Renal pelvis (tissue), 12 donors: ENCODE data around the gene BCAS2. TPM values are rescaled to one million over a fixed set of nuclear protein-coding genes. Genes with fewer than 3 reads are reported as not detected.

Experiments used
- DNase-seq: peaks from one replicate; pipeline ENCODE4 v3.0.0-alpha.2; 2013
- long read RNA-seq, 16 experiments: transcript quantifications; one replicate each; lab custom pipeline, GENCODE V29; 2026
- polyA plus RNA-seq, 3 donors: library from polyadenylated mRNA; unstranded; fragments of 120-200 nt; gene quantifications; one replicate each; pipeline ENCODE4 v1.2.1, GENCODE V29; 2013; ENCODE audit not compliant: insufficient read length in 3 of 3

BCAS2 gene
- 10 to 100 TPM; 50.6 to 58.7 (median 53.7) TPM for polyA plus RNA-seq
- long read RNA-seq, donor 1, transcript BCAS2-201 (7 exons, 1,299 nt) = major isoform, 28 of 29 reads
- long read RNA-seq, donor 1, partial matches to known transcripts = 0 of 29 reads
- long read RNA-seq, donor 1, other reads (novel, unspliced or antisense) = 0 of 29 reads
- long read RNA-seq, donor 2, transcript BCAS2-201 (7 exons, 1,299 nt) = major isoform, 47 of 48 reads
- long read RNA-seq, donor 2, partial matches to known transcripts = 0 of 48 reads
- long read RNA-seq, donor 2, other reads (novel, unspliced or antisense) = 0 of 48 reads
- long read RNA-seq, donor 3, transcript BCAS2-201 (7 exons, 1,299 nt) = major isoform, 30 of 31 reads
- long read RNA-seq, donor 3, partial matches to known transcripts = 0 of 31 reads
- long read RNA-seq, donor 3, other reads (novel, unspliced or antisense) = 0 of 31 reads
- long read RNA-seq, donor 4, transcript BCAS2-201 (7 exons, 1,299 nt) = major isoform, 32 of 39 reads
- long read RNA-seq, donor 4, partial matches to known transcripts = 5 of 39 reads
- long read RNA-seq, donor 4, other reads (novel, unspliced or antisense) = 0 of 39 reads
- long read RNA-seq, donor 5, transcript BCAS2-201 (7 exons, 1,299 nt) = major isoform, 23 of 23 reads
- long read RNA-seq, donor 5, partial matches to known transcripts = 0 of 23 reads
- long read RNA-seq, donor 5, other reads (novel, unspliced or antisense) = 0 of 23 reads
- long read RNA-seq, donor 6, transcript BCAS2-201 (7 exons, 1,299 nt) = major isoform, 21 of 23 reads
- long read RNA-seq, donor 6, partial matches to known transcripts = 0 of 23 reads
- long read RNA-seq, donor 6, other reads (novel, unspliced or antisense) = 0 of 23 reads
- long read RNA-seq, donor 7, transcript BCAS2-201 (7 exons, 1,299 nt) = major isoform, 37 of 37 reads
- long read RNA-seq, donor 7, partial matches to known transcripts = 0 of 37 reads
- long read RNA-seq, donor 7, other reads (novel, unspliced or antisense) = 0 of 37 reads
- long read RNA-seq, donor 8, transcript BCAS2-201 (7 exons, 1,299 nt) = major isoform, 13 of 14 reads
- long read RNA-seq, donor 8, partial matches to known transcripts = 0 of 14 reads
- long read RNA-seq, donor 8, other reads (novel, unspliced or antisense) = 0 of 14 reads
- long read RNA-seq, donor 9, transcript BCAS2-201 (7 exons, 1,299 nt) = major isoform, 30 of 33 reads
- long read RNA-seq, donor 9, partial matches to known transcripts = 0 of 33 reads
- long read RNA-seq, donor 9, other reads (novel, unspliced or antisense) = 0 of 33 reads
- long read RNA-seq, donor 10, transcript BCAS2-201 (7 exons, 1,299 nt) = major isoform, 16 of 17 reads
- long read RNA-seq, donor 10, partial matches to known transcripts = 0 of 17 reads
- long read RNA-seq, donor 10, other reads (novel, unspliced or antisense) = 0 of 17 reads
- long read RNA-seq, donor 11, transcript BCAS2-201 (7 exons, 1,299 nt) = major isoform, 27 of 28 reads
- long read RNA-seq, donor 11, partial matches to known transcripts = 0 of 28 reads
- long read RNA-seq, donor 11, other reads (novel, unspliced or antisense) = 0 of 28 reads
- long read RNA-seq, donor 12, transcript BCAS2-201 (7 exons, 1,299 nt) = major isoform, 40 of 43 reads
- long read RNA-seq, donor 12, partial matches to known transcripts = 0 of 43 reads
- long read RNA-seq, donor 12, other reads (novel, unspliced or antisense) = 0 of 43 reads
- long read RNA-seq, donor 13, transcript BCAS2-201 (7 exons, 1,299 nt) = major isoform, 13 of 14 reads
- long read RNA-seq, donor 13, partial matches to known transcripts = 0 of 14 reads
- long read RNA-seq, donor 13, other reads (novel, unspliced or antisense) = 0 of 14 reads
- long read RNA-seq, donor 14 = 0 reads
- long read RNA-seq, donor 15, transcript BCAS2-201 (7 exons, 1,299 nt) = major isoform, 33 of 33 reads
- long read RNA-seq, donor 15, partial matches to known transcripts = 0 of 33 reads
- long read RNA-seq, donor 15, other reads (novel, unspliced or antisense) = 0 of 33 reads
- long read RNA-seq, donor 16, transcript BCAS2-201 (7 exons, 1,299 nt) = major isoform, 43 of 48 reads
- long read RNA-seq, donor 16, partial matches to known transcripts = 5 of 48 reads
- long read RNA-seq, donor 16, other reads (novel, unspliced or antisense) = 0 of 48 reads

- peak; percentile 99 for DNase-seq
Observed at GRCh38 chr1:114581335-114582287, at the start of gene BCAS2. Gene BCAS2 (minus strand): TSS chr1:114581615. CDS start chr1:114581591, 24 bp downstream.

- DNase-seq = no peak
Observed at GRCh38 chr1:114627107-114627506, 45.7 kb upstream of the BCAS2 start.

- no peak for DNase-seq
Observed at GRCh38 chr1:114623364-114623763, 41.9 kb upstream of the BCAS2 start.

- no peak for DNase-seq
Observed at GRCh38 chr1:114620419-114620818, 39.0 kb upstream of the BCAS2 start.

- no peak for DNase-seq
Observed at GRCh38 chr1:114618606-114619005, 37.2 kb upstream of the BCAS2 start.

GRCh38 chr1:114610546-114611245, 29.3 kb upstream of the BCAS2 start:
- DNase-seq = no peak

- no peak for DNase-seq
Observed at GRCh38 chr1:114609826-114610225, 28.4 kb upstream of the BCAS2 start.

- DNase-seq = no peak
Observed at GRCh38 chr1:114609026-114609425, 27.6 kb upstream of the BCAS2 start.

GRCh38 chr1:114607223-114607622, 25.8 kb upstream of the BCAS2 start:
- no peak for DNase-seq

GRCh38 chr1:114597949-114598348, 16.5 kb upstream of the BCAS2 start:
- DNase-seq = no peak

GRCh38 chr1:114595602-114596001, 14.2 kb upstream of the BCAS2 start:
- DNase-seq = no peak

- DNase-seq = no peak
Observed at GRCh38 chr1:114594046-114594445, 12.6 kb upstream of the BCAS2 start.

GRCh38 chr1:114589122-114589521, 7.7 kb upstream of the BCAS2 start:
- no peak for DNase-seq

GRCh38 chr1:114588196-114588689, 6.8 kb upstream of the BCAS2 start:
- DNase-seq = no peak

- DNase-seq = no peak
Observed at GRCh38 chr1:114587203-114587991, 6.0 kb upstream of the BCAS2 start.

GRCh38 chr1:114586513-114587047, 5.2 kb upstream of the BCAS2 start:
- DNase-seq = no peak

- no peak for DNase-seq
Observed at GRCh38 chr1:114585231-114585630, 3.8 kb upstream of the BCAS2 start.
